ENCODE results near the gene MRPL3.

GRCh38 chr3:131431754-131432153 is 71.0 kb downstream of the MRPL3 start:
- no peak for TF ChIP-seq CTCF (conservative IDR thresholded peaks at IDR 0.05; ENCODE audit: low read depth, low read length)
- TF ChIP-seq EZH2 (IDR thresholded peaks at IDR 0.05; ENCODE audit: borderline replicate concordance, low read depth, low read length, poor library complexity, severe bottlenecking), result no peak
